Stimulated activated CD4-positive, alpha-beta T cell treated with anti-CD3 and anti-CD28 coated beads, Interleukin-1b, Interleukin-23, amount 100 ng/mL, for 4 hours (primary cell): ENCODE data around the gene IFIT1B.
A peak's percentile ranks its signal among the peaks of the same experiment; 100 is the strongest.

Experiments used
- DNase-seq, 2 donors: peaks; one replicate each; pipeline ENCODE4 v3.0.0-alpha.2; 2020; ENCODE audit warnings: low read depth in 2 of 2

The IFIT1B gene

GRCh38 chr10:89413398-89413912 lies 35.6 kb downstream of the IFIT1B start:
- no peak for DNase-seq

- peak; percentile 39 to 46 for DNase-seq
These were observed 36.5 kb downstream of the IFIT1B start, which contains the start of gene IFIT5 for GRCh38 chr10:89414146-89414878. Gene IFIT5, plus strand, starts transcription at chr10:89414568. Its CDS starts 231 bp downstream, at chr10:89414799.

GRCh38 chr10:89414879-89415821 lies 37.3 kb downstream of the IFIT1B start:
- DNase-seq = peak in 1 of 2 donors; percentile 16

DNA sequence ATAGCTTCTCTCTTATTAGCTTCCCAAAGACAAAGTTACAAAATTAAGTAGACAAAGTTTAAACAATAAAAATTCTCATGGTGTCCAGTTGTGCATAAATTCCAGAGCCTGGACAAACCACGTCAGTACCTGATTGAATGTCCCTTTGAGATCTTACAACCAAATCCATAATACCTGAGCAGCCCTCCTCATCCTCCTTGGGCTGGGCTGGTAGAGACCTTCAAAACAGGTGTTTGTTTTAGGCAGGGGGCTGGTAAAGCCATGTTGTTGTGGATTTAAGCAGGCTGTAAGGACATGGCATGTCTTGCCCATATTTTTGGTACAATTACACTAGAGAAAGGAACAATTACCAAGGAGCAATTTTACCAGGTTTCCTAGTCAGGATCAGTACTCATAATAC lies 38.6 kb downstream of the IFIT1B start:
- DNase-seq = no peak

GRCh38 chr10:89419548-89419947 lies 41.7 kb downstream of the IFIT1B start:
- DNase-seq = no peak

- DNase-seq = no peak
These were observed 43.2 kb downstream of the IFIT1B start for GRCh38 chr10:89421018-89421476.

DNA sequence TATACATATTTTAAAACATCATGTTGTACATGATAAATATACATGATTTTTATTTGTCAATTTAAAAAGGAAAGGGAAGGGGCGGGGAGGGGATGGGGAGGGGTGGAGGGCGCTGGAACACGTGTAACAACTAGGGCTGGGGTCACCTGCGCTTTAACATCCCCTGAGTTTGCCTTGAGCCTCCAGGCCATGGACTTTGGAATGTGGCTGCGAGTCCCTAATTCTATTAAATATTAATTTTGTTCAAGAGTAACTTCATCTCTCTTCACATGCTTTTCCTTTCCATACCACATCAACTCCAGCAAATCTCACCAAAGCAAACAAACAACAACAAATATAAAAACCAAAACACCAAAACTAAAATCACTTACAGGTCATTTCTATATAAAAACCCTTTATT lies 47.1 kb downstream of the IFIT1B start:
- DNase-seq = no peak

DNA sequence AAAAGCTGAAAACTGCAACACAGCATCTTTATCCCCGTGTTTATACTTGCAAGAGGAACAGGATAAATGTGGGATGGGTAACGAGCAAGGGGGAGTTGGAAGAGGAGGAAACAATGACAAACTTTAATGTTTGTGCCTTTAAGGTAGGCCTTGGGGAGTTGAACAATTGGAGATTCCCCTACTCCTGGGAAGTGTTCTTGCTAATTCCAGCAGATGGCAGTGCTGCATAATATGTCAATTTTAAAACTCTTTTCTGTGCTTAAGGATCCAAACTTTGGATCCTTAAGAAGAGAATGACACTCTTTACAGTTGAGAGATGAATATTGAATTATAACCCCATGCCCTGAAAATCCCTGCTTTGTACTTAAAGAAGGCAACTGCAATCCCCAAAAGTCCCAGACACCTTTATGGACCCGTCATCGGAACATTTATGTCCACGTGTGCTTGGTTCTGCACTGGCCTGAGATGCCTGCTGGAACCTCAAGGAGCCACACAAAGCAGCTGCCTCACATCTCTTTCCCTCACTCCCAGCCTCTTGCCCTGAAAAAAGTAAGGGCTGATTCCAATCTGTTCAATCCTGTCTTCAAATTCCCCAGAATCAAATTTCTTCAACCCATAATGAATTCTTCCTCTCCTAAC lies 48.5 kb downstream of the IFIT1B start:
- no peak for DNase-seq

DNA sequence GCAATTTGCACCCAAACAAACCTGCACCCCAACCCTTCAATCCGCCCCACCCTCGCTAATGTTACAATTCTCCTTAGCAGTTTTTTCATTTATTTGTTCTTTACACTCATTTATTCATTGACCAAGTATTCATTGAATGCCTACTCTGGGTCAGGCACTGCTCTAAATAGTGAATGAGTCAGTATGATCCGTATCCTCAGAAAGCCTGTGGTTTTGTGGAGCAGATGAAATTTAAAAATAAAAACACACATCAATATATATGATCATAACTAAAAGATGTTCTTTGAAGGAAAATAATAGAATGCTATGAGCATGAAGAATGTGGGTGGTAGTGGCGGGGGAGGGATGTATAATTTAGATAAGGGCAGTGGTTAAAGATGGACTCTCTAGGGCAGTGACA lies 49.8 kb downstream of the IFIT1B start:
- no peak for DNase-seq

DNA sequence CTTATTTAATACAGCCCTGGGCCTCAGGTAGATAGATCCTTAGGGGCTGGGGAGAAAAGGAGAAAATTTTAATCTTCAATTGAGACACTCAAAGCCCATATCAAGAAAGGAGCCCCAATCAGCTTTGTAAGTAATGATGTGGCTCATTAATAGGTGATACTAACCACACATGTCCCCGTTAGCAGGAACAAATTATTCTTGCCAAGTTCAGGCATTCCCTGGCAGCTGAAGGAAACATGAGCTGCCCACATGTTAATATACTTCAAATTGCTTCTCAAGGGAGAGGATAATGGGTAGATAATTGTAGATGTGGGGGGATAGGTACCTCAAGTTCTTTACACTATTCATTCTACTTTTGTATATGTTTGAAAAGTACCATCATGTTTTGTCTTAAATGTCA lies 51.0 kb downstream of the IFIT1B start:
- no peak for DNase-seq

GRCh38 chr10:89431977-89432376 lies 54.1 kb downstream of the IFIT1B start:
- no peak for DNase-seq
